IMR-90 (cell line): ENCODE data around the gene LENG1. TPM values are rescaled to one million over a fixed set of nuclear protein-coding genes. Genes with fewer than 3 reads are reported as not detected.

ENCODE experiments used
- ATAC-seq: fragments of 200-7000 bp; cut with Tn5 transposase; 2 replicates; pipeline ENCODE4 v1.9.1; 2020; ENCODE audit warnings: low read depth, mild to moderate bottlenecking, moderate library complexity
- BruUV-seq: library from RNA; stranded (reverse); fragments of 400-500 nt; replicated peaks from 2 replicates; lab custom pipeline; 2021; lab: Mats Ljungman, UMichigan
- CTCF ChIA-PET: fragments of 300-600 bp; formaldehyde crosslinking; extraction: SDS; loops from one replicate; lab custom pipeline; 2021; ENCODE audit warnings: antibody characterized with exemption; lab: Yijun Ruan, JAX
- POLR2A ChIA-PET: fragments of 300-600 bp; sonication (Branson Sonifier 250); formaldehyde crosslinking; loops from one replicate; lab custom pipeline; 2022; ENCODE audit warnings: antibody characterized with exemption; ENCODE audit not compliant: unreplicated experiment; lab: Charles Lee
- DNase-seq: peaks from one replicate; pipeline ENCODE4 v3.0.0; 2013
- H2AFZ ChIP-seq: replicated peaks from 2 replicates; pipeline ENCODE3; 2013; ENCODE audit warnings: low read length, mild to moderate bottlenecking; ENCODE audit not compliant: poor library complexity
- H2AK5ac ChIP-seq: 2 replicates; pipeline ENCODE4 v1.6.1; 2013; ENCODE audit warnings: low read depth, low read length, inconsistent platforms
- H2AK9ac ChIP-seq: replicated peaks from 2 replicates; pipeline ENCODE3; 2013; ENCODE audit warnings: mild to moderate bottlenecking, low read depth, low read length, moderate library complexity; ENCODE audit not compliant: poor library complexity
- H2BK120ac ChIP-seq: 2 replicates; pipeline ENCODE4 v1.6.1; 2013; ENCODE audit warnings: low read depth, low read length, inconsistent platforms
- H2BK15ac ChIP-seq: 3 replicates; pipeline ENCODE4 v1.6.1; 2013; ENCODE audit warnings: low read depth, low read length, inconsistent platforms
- H2BK20ac ChIP-seq: 2 replicates; pipeline ENCODE4 v1.6.1; 2013; ENCODE audit warnings: low read depth, mild to moderate bottlenecking, inconsistent platforms, low read length, moderate library complexity
- H2BK5ac ChIP-seq: 2 replicates; pipeline ENCODE4 v1.6.1; 2013; ENCODE audit warnings: mild to moderate bottlenecking, low read depth, low read length, inconsistent platforms; ENCODE audit not compliant: poor library complexity, severe bottlenecking
- H3K14ac ChIP-seq: replicated peaks from 2 replicates; pipeline ENCODE4 v1.6.1; 2013; ENCODE audit warnings: low read depth, low read length, inconsistent platforms
- H3K18ac ChIP-seq: 2 replicates; pipeline ENCODE4 v1.6.1; 2013; ENCODE audit warnings: low read depth, low read length, control low read depth
- H3K23ac ChIP-seq: 2 replicates; pipeline ENCODE4 v1.6.1; 2013; ENCODE audit warnings: low read depth, low read length, inconsistent platforms
- H3K27ac ChIP-seq: 2 replicates; pipeline ENCODE4 v1.5.1; 2013; ENCODE audit warnings: mild to moderate bottlenecking, control low read depth, low read length; ENCODE audit not compliant: insufficient read depth
- H3K27me3 ChIP-seq: 2 replicates; pipeline ENCODE4 v1.6.1; 2013; ENCODE audit warnings: low read length; ENCODE audit not compliant: control insufficient read depth, insufficient read depth
- H3K36me3 ChIP-seq: 2 replicates; pipeline ENCODE4 v1.6.1; 2013; ENCODE audit warnings: low read length, mixed read lengths; ENCODE audit not compliant: control insufficient read depth, insufficient read depth
- H3K4ac ChIP-seq: 2 replicates; pipeline ENCODE4 v1.6.1; 2013; ENCODE audit warnings: low read depth, low read length, inconsistent platforms
- H3K4me1 ChIP-seq: 2 replicates; pipeline ENCODE4 v1.6.1; 2013; ENCODE audit warnings: low read length, mixed read lengths; ENCODE audit not compliant: control insufficient read depth, insufficient read depth
- H3K4me2 ChIP-seq: 2 replicates; pipeline ENCODE4 v1.6.1; 2013; ENCODE audit warnings: low read depth, mild to moderate bottlenecking, control low read depth, low read length, moderate library complexity
- H3K4me3 ChIP-seq: 2 replicates; pipeline ENCODE4 v1.5.1; 2013; ENCODE audit warnings: low read depth, mild to moderate bottlenecking, control low read depth, low read length, moderate library complexity; ENCODE audit not compliant: insufficient read depth
- H3K56ac ChIP-seq: 2 replicates; pipeline ENCODE4 v1.6.1; 2013; ENCODE audit warnings: low read length, inconsistent platforms; ENCODE audit not compliant: insufficient read depth; ENCODE audit errors: extremely low read depth
- H3K79me1 ChIP-seq, 2 experiments: 2 replicates each; pipeline ENCODE4 v1.6.1; 2013; ENCODE audit warnings: low read length in 2 of 2, inconsistent platforms in 1 of 2, low read depth in 1 of 2
- H3K9ac ChIP-seq: 2 replicates; pipeline ENCODE4 v1.6.1; 2013; ENCODE audit warnings: low read depth, low read length, control low read depth
- H3K9me1 ChIP-seq: 2 replicates; pipeline ENCODE4 v1.6.1; 2013; ENCODE audit warnings: low read length, inconsistent platforms; ENCODE audit not compliant: insufficient read depth
- H3K9me3 ChIP-seq: 2 replicates; pipeline ENCODE4 v1.6.1; 2013; ENCODE audit warnings: low read length; ENCODE audit not compliant: control insufficient read depth, insufficient read depth
- H4K20me1 ChIP-seq: 2 replicates; pipeline ENCODE4 v1.6.1; 2013; ENCODE audit warnings: low read length, inconsistent platforms; ENCODE audit not compliant: insufficient read depth
- H4K5ac ChIP-seq: 2 replicates; pipeline ENCODE4 v1.6.1; 2013; ENCODE audit warnings: mild to moderate bottlenecking, low read depth, low read length, control low read depth
- H4K8ac ChIP-seq, 2 experiments: 2 replicates each; pipeline ENCODE4 v1.6.1; 2013; ENCODE audit warnings: low read depth in 2 of 2, low read length in 2 of 2, control low read depth in 1 of 2, inconsistent platforms in 1 of 2
- H4K91ac ChIP-seq: 2 replicates; pipeline ENCODE4 v1.6.1; 2013; ENCODE audit warnings: low read depth, low read length, inconsistent platforms; ENCODE audit not compliant: insufficient read depth
- BHLHE40 ChIP-seq: fragments of 150-350 bp; IDR thresholded peaks from 2 replicates; pipeline ENCODE4 v1.6.1; 2016; ENCODE audit warnings: mild to moderate bottlenecking, low read depth, low read length
- CHD1 ChIP-seq: IDR thresholded peaks from 2 replicates; pipeline ENCODE4 v1.6.1; 2012; ENCODE audit warnings: low read depth, low read length, improper control_type of control experiment
- FOS ChIP-seq: fragments of 150-350 bp; IDR thresholded peaks from 2 replicates; pipeline ENCODE4 v1.6.1; 2016; ENCODE audit warnings: low read depth, low read length
- MAFK ChIP-seq: IDR thresholded peaks from 2 replicates; pipeline ENCODE4 v1.6.1; 2012; ENCODE audit warnings: low read depth, low read length, improper control_type of control experiment
- MAZ ChIP-seq: IDR thresholded peaks from 2 replicates; pipeline ENCODE4 v1.6.1; 2012; ENCODE audit warnings: low read depth, mild to moderate bottlenecking, low read length, improper control_type of control experiment, moderate library complexity, borderline replicate concordance
- MXI1 ChIP-seq: IDR thresholded peaks from 2 replicates; pipeline ENCODE4 v1.6.1; 2012; ENCODE audit warnings: low read depth, mild to moderate bottlenecking, low read length, moderate library complexity, borderline replicate concordance
- NFE2L2 ChIP-seq: fragments of 150-350 bp; IDR thresholded peaks from 2 replicates; pipeline ENCODE4 v1.6.1; 2016; ENCODE audit warnings: low read depth, mild to moderate bottlenecking, low read length
- POLR2A ChIP-seq: IDR thresholded peaks from 2 replicates; pipeline ENCODE4 v1.6.1; 2012; ENCODE audit warnings: mild to moderate bottlenecking, low read depth, low read length
- RAD21 ChIP-seq: IDR thresholded peaks from 2 replicates; pipeline ENCODE4 v1.6.1; 2012; ENCODE audit warnings: low read length, improper control_type of control experiment
- RCOR1 ChIP-seq: IDR thresholded peaks from 2 replicates; pipeline ENCODE4 v1.6.1; 2012; ENCODE audit warnings: mild to moderate bottlenecking, low read length, improper control_type of control experiment; ENCODE audit not compliant: insufficient replicate concordance
- RFX5 ChIP-seq: IDR thresholded peaks from 2 replicates; pipeline ENCODE4 v1.8.0; 2012; ENCODE audit warnings: low read depth, mild to moderate bottlenecking, low read length, moderate library complexity
- SMC3 ChIP-seq: fragments of 150-350 bp; IDR thresholded peaks from 2 replicates; pipeline ENCODE4 v1.6.1; 2016; ENCODE audit warnings: low read depth, mild to moderate bottlenecking, antibody characterized with exemption, low read length, moderate library complexity
- USF2 ChIP-seq: fragments of 150-350 bp; IDR thresholded peaks from 2 replicates; pipeline ENCODE4 v1.6.1; 2017; ENCODE audit warnings: mild to moderate bottlenecking, antibody characterized with exemption, low read length, low read depth
- WGBS, 2 experiments: methylation state at CpG; one replicate each; pipeline versions ENCODE4 v1.1.5 to v1.1.7; 2013; ENCODE audit warnings: missing lambda C conversion rate in 2 of 2; ENCODE audit not compliant: insufficient read length in 1 of 2; ENCODE audit errors: extremely low coverage in 2 of 2; 5-methylcytosine and 5-hydroxymethylcytosine counted together
- dilution Hi-C: fragments of 300-500 bp; cut with HindIII; formaldehyde crosslinking; loops from one replicate; pipeline ENCODE4 v1.14.3; 2018; ENCODE audit warnings: low sequenced_read_pairs; ENCODE audit not compliant: unreplicated experiment
- in situ Hi-C: fragments of 300-500 bp; cut with MboI; formaldehyde crosslinking; loops from 3 replicates; pipeline ENCODE4 v1.14.3; 2019; ENCODE audit warnings: low sequenced_read_pairs, inconsistent platforms, mixed read lengths
- intact Hi-C: fragments of 100-400 bp; cut with micrococcal nuclease; formaldehyde crosslinking; loops from 2 replicates; pipeline ENCODE4 v1.10.0; 2022
- polyA plus RNA-seq, 3 experiments: library from polyadenylated mRNA; depleted of rRNA; stranded (reverse); fragments of >200 nt; gene quantifications; 2 replicates each; pipeline ENCODE4 v1.2.3, GENCODE V29; 2012; ENCODE audit warnings: low replicate concordance in 1 of 3
- total RNA-seq: library from RNA; depleted of rRNA; stranded (reverse); fragments of >200 nt; gene quantifications from 2 replicates; pipeline ENCODE4 v1.2.3, GENCODE V29; 2012
- TF ChIP-seq, protein P1 (sequence below): fragments of 150-350 bp; IDR thresholded peaks from 2 replicates; pipeline ENCODE4 v1.6.1; 2016; ENCODE audit warnings: low read depth, mild to moderate bottlenecking, low read length, moderate library complexity, borderline replicate concordance
- TF ChIP-seq, protein P2 (sequence below): conservative IDR thresholded peaks from 2 replicates; pipeline ENCODE4 v1.5.1; 2012; ENCODE audit warnings: mild to moderate bottlenecking, low read depth, low read length, improper control_type of control experiment

Gene LENG1
- total and polyA plus RNA-seq, 2 of the 4 experiments (the other 2 are of a cell fraction): 2.7 to 5.3 TPM

- Histone ChIP-seq H3K9ac (no peak overlapping the region), H4K5ac (no peak overlapping the region), H3K56ac (no peak overlapping the region), H3K9me3 (no peaks in the 10 kb centered on the region), H3K79me1 (peaks cover 12 to 39% of the 10 kb centered on the region in 2 experiments), H2BK120ac (no peak overlapping the region), H4K91ac (no peak overlapping the region), H3K4ac (no peak overlapping the region), H3K4me3 (no peak overlapping the region), H3K9me1 (peaks cover 3% of the 10 kb centered on the region; the same call in 1 of the 2 replicates), H3K36me3 (peaks cover 25% of the 10 kb centered on the region), H3K18ac (no peak overlapping the region), H3K27me3 (no peaks in the 10 kb centered on the region), H3K23ac (no peak overlapping the region), H2AK5ac (no peak overlapping the region), H4K8ac (no peak overlapping the region), H2AK9ac (no peak overlapping the region), H2BK20ac (no peak overlapping the region), H3K4me2 (no peak overlapping the region), H3K4me1 (peaks cover 2% of the 10 kb centered on the region), H2BK5ac (no peak overlapping the region), H4K20me1 (peaks cover 14% of the 10 kb centered on the region), H2AFZ (no peak overlapping the region), H3K14ac (no peak overlapping the region), H2BK15ac (no peak overlapping the region), H3K27ac (no peak overlapping the region)
- intact Hi-C loops: no loop called here
- TF ChIP-seq MAFK (no peak), FOS (no peak), USF2 (no peak), BHLHE40 (no peak), MAZ (no peak), MXI1 (no peak), POLR2A (no peak), SMC3 (no peak), RCOR1 (no peak), CHD1 (no peak), RFX5 (no peak), RAD21 (no peak), NFE2L2 (no peak)
- TF ChIP-seq, protein P1, sequence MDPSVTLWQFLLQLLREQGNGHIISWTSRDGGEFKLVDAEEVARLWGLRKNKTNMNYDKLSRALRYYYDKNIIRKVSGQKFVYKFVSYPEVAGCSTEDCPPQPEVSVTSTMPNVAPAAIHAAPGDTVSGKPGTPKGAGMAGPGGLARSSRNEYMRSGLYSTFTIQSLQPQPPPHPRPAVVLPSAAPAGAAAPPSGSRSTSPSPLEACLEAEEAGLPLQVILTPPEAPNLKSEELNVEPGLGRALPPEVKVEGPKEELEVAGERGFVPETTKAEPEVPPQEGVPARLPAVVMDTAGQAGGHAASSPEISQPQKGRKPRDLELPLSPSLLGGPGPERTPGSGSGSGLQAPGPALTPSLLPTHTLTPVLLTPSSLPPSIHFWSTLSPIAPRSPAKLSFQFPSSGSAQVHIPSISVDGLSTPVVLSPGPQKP: no peak
- TF ChIP-seq, protein P2, sequence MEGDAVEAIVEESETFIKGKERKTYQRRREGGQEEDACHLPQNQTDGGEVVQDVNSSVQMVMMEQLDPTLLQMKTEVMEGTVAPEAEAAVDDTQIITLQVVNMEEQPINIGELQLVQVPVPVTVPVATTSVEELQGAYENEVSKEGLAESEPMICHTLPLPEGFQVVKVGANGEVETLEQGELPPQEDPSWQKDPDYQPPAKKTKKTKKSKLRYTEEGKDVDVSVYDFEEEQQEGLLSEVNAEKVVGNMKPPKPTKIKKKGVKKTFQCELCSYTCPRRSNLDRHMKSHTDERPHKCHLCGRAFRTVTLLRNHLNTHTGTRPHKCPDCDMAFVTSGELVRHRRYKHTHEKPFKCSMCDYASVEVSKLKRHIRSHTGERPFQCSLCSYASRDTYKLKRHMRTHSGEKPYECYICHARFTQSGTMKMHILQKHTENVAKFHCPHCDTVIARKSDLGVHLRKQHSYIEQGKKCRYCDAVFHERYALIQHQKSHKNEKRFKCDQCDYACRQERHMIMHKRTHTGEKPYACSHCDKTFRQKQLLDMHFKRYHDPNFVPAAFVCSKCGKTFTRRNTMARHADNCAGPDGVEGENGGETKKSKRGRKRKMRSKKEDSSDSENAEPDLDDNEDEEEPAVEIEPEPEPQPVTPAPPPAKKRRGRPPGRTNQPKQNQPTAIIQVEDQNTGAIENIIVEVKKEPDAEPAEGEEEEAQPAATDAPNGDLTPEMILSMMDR: no peak
- POLR2A ChIA-PET: no interaction called here
- no TSS peak for BruUV-seq
- in situ Hi-C loops: no loop called here
- dilution Hi-C loops: no loop called here
- whole genome bisulfite sequencing, 2 experiments: no CpG with 5 or more reads among the region's 8 CpGs
- CTCF ChIA-PET: interaction anchor here (0.5 kb wide), 1 partner anchor 16 kb away, joined by 3 read pairs; no protein-coding TSS in a partner anchor
- no peak for ATAC-seq
- no peak for DNase-seq
Measured at GRCh38 chr19:54186351-54186750, 26.8 kb upstream of the LENG1 start.
